ENCODE measurements around the gene AGAP1. TPM values are rescaled to one million over a fixed set of nuclear protein-coding genes. Genes with fewer than 3 reads are reported as not detected.

Gene AGAP1
- total and polyA plus RNA-seq, 2 donors (not counting 3 experiments of a cell fraction or from before 2014, with no cell fraction given) = 10.2 to 20.9 TPM

DNA sequence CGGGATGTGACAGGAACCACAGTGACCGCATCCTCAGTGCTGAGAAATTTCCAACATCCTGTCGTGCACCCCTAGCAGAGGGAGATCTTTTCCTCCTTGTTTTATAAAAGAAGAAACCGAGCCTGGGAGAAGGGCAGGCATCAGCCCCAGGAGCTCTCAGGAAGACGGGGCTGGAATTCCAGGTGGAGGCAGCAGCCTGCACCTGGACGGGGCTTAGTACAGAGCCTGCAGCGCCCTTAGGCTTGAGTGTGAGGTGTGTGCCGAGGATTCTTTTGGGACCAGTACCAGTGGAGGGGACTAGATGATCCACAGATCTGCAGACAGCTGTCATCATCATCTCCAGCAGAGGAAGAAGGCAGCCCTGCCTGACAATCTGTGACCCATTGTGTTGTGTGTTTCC lies 525.6 kb downstream of the AGAP1 start:
- Histone ChIP-seq H3K4me1 (ENCODE audit: control insufficient read depth, extremely low read depth, insufficient read depth, low read length) (no peaks in the 10 kb centered on the region), H3K9me1 (replicated peaks; ENCODE audit: control insufficient read depth, extremely low read depth, insufficient read depth, low read length) (no peaks in the 10 kb centered on the region), H3K9me3 (replicated peaks; ENCODE audit: control insufficient read depth, insufficient read depth, low read length) (no peaks in the 10 kb centered on the region), H3K36me3 (ENCODE audit: control insufficient read depth in 2 of 2, extremely low read depth in 1 of 2, insufficient read depth in 2 of 2, low read length in 2 of 2) (no peaks in the 10 kb centered on the region), H3K27ac (ENCODE audit: insufficient read depth, low read depth, low read length) (no peak overlapping the region), H3K4me2 (ENCODE audit: insufficient read depth, low read length) (no peak overlapping the region), H3K27me3 (ENCODE audit: control insufficient read depth in 2 of 2, insufficient read depth in 2 of 2, low read length in 2 of 2) (no peaks in the 10 kb centered on the region), H3K79me2 (ENCODE audit: control insufficient read depth, insufficient read depth, low read length) (no peaks in the 10 kb centered on the region), H3K4me3 (replicated peaks in 1 of 3; ENCODE audit: insufficient read depth in 1 of 3, low read depth in 1 of 3, low read length in 3 of 3) (no peak overlapping the region), H2AFZ (ENCODE audit: low read depth, low read length) (no peak overlapping the region), H3K9ac (replicated peaks; ENCODE audit: extremely low read depth, insufficient read depth, low read length) (no peak overlapping the region), H4K20me1 (replicated peaks; ENCODE audit: control insufficient read depth, extremely low read depth, insufficient read depth, low read length) (no peaks in the 10 kb centered on the region)
- ChIA-PET CTCF (no interaction called here), POLR2A (no interaction called here)
- dilution Hi-C loops (cut with MboI; ENCODE audit: extremely low pct_ligation_motif_present, low sequenced_read_pairs) (no loop called here), intact Hi-C loops (cut with micrococcal nuclease) (no loop called here)
- TF ChIP-seq CTCF (IDR thresholded peaks at IDR 0.05; ENCODE audit: extremely low read depth in 1 of 2, insufficient read depth in 1 of 2, low read depth in 1 of 2, low read length in 2 of 2) (no peak), EZH2 (IDR thresholded peaks at IDR 0.05; ENCODE audit: borderline replicate concordance, low read depth, low read length, severe bottlenecking) (no peak), MAX (IDR thresholded peaks at IDR 0.05; ENCODE audit: insufficient read depth, insufficient read length) (no peak), MYC (IDR thresholded peaks at IDR 0.05; ENCODE audit: low read depth, low read length) (no peak), FOS (IDR thresholded peaks at IDR 0.05; ENCODE audit: borderline replicate concordance, insufficient read depth, low read length) (no peak), JUN (IDR thresholded peaks at IDR 0.05; ENCODE audit: borderline replicate concordance, insufficient read depth, insufficient read length, low read depth) (no peak), GATA2 (IDR thresholded peaks at IDR 0.05; ENCODE audit: insufficient read depth, insufficient read length, low read depth, low read length) (no peak), POLR2AphosphoS5 (IDR thresholded peaks at IDR 0.05; ENCODE audit: insufficient read depth, low read depth, low read length) (no peak), POLR2A (IDR thresholded peaks at IDR 0.05; ENCODE audit: low read depth, low read length) (no peak)
- FAIRE-seq = no peak
- DNase-seq (ENCODE audit: low read depth, low spot score) = no peak
- BruUV-seq (replicated peaks) = no TSS peak

Measured in endothelial cell of umbilical vein (primary cell).